HG03039 (cell line): ENCODE data around the gene IGBP1.
"Not testable (repeated sequence)": the region's sequence is repeated elsewhere in the genome, so short reads cannot be mapped to it uniquely, and the experiment has no call there.

Experiments
- ATAC-seq: cut with Tn5 transposase; IDR thresholded peaks from one replicate; pipeline ENCODE4 v1.9.1; 2021; ENCODE audit warnings: mild to moderate bottlenecking, moderate library complexity; ENCODE audit not compliant: unreplicated experiment

IGBP1 gene

DNA sequence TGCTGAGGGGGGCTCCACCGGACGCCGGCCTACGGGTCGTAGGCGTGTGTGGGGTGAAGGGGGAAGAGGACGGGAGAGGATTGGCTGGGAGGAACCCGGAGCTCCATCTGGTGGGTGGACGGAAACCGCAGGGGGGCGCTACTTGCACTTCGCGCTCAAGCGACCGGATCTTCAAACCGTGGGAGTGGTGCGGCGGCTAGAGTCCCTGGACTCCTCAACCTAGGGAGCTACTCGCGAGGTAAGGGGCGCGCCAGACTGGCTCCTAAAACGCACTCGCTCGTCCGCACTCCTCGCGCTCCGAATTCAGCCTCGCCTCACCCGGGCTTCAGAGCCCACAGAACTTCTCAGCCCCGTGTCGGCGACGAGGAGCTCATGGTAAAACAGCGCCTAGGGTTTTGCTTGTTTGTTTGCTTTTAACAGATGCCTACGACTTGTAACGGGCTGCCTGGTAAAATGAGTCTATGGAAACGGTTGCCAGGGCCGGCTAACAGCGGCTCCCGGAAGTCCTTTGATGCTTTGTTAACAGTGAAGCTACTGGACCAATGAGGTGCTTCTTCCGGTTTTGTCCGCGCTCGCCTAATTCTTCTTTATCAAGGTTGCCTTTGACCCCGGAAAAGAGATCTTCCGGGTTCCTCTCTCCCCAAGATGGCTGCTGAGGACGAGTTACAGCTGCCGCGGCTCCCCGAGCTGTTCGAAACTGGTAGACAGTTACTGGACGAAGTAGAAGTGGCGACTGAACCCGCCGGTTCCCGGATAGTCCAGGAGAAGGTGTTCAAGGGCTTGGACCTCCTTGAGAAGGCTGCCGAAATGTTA, at the start of gene IGBP1:
IGBP1 (plus strand) TSS at position 145 of the 813 bp plus-strand sequence; CDS start at position 646, 501 bp downstream.
- ATAC-seq = peak; percentile 82

- ATAC-seq = no peak
These were observed 48.5 kb upstream of the IGBP1 start for GRCh38 chrX:70084592-70085240.

GRCh38 chrX:70087857-70088630, 45.2 kb upstream of the IGBP1 start:
- no peak for ATAC-seq

GRCh38 chrX:70088751-70089150, 44.5 kb upstream of the IGBP1 start:
- ATAC-seq = no peak

DNA sequence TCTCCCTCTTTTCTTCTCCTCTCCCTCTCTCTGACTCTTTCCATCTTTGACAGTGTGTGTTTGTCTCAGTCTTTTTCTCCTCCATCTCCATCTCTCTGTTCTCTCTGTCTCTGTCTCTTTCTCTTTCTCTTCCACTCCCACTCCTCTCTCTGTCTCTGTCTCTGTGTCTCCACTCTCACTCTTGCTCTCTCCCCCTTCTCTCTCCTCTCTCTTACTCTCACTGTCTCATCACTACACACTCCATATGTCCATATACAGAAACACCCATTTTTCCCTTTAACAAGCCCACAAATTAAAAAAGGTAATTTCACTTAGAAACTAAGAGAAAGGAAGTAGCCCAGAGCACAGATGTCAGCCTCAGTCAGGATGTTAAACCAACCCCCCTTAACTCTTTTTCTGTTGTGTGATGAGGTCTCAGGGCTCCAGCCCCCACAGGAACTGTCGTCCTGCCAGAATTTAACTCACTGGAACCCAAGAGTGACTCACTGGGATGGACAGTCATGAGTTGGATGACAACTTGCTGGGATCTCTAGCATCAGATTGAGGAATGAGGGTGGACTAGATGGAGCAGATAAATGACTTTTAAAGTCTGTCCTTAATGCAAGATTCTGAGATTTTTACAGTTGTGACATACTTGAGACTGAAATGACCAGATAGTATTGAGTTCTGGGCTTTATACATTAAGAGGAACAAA, 43.5 kb upstream of the IGBP1 start:
- ATAC-seq = no peak

DNA sequence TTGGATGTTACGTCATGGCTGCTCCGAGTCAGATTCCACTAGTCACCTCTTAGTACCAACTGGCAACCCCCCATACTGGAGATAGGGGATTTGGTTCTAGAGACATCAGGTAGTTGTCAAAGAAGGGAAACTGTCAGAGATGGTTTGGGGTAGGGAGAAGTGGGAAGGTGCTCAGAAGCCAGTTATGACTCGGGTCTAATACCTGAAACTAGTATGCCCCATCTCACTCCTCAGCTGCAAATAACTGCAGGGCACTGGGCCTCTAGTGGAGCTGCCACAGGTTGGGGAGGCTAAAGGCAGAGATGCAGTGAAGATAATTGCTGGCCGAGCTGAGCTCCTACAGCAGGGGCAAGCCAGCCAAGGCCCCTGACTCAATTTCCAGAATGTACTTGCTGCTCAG, 41.0 kb upstream of the IGBP1 start:
- no peak for ATAC-seq

GRCh38 chrX:70096052-70096451, 37.2 kb upstream of the IGBP1 start:
- ATAC-seq = no peak

DNA sequence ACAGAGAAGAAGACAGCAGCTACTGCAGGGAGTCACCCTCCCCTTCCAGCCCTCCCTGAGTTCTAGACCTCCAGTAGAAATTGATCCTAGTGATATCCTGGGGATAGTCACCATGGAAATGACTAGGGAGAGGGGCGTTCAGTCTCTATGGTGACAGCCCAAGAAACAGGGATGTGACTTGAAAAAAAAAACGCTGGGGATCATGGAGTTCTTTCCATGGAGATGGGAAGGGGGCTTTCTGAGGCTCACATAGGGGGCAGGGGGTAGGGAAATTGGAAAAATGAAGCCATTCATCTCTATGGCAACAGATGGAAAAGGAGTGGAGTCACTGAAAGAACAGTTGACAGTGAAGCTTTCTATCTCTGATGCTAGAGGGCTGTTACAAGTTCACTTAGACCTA, 28.0 kb upstream of the IGBP1 start:
- no peak for ATAC-seq

DNA sequence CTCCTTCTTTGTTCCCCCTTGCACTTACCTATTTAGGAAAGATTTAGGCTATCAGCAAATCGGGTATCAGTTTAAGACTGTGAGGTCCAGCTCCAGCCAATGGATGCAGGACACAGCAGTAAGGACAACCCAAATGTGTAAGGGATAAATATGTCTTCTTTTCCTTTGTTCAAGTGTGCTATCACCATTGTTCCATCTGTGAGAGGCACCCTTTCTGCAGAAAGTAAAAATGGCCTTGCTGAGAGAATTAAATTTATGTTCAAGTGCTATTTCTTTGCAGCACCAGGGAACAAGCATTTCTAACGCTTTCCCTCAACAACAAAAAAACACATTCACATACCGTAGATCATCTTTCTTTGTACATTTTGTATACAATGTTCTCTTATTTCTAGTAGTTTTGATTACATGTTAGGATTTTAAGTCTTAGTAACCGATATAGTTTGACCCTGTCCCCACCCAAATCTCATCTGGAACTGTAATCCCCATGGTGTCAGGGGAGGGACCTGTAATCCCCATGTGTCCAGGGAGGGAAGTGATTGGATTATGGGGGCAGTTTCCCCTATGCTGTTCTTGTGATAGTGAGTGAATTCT, 21.7 kb upstream of the IGBP1 start:
- not testable (repeated sequence) for ATAC-seq

GRCh38 chrX:70117738-70118137, 15.5 kb upstream of the IGBP1 start:
- no peak for ATAC-seq

- ATAC-seq = not testable (repeated sequence)
These were observed 10.2 kb upstream of the IGBP1 start for GRCh38 chrX:70123014-70123413.

DNA sequence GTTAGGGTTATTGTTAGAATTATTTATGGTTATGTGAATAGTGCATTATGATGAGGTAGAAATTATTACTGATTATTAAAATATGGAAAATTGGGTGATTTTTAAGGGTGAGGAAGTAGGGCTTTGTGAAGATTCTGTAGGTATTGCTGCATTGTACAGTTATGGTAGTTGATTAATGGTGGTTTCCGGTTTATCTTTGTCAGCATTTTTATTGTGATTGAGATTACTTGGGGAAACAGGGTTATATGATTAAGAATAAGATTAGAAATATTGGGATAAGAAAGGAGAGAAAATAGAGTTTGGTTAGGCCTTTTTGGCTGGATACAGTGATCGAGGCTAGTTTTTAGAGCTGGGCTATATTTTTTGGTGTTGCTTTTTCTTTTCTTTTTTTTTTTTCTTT, 8.6 kb upstream of the IGBP1 start:
- no peak for ATAC-seq

DNA sequence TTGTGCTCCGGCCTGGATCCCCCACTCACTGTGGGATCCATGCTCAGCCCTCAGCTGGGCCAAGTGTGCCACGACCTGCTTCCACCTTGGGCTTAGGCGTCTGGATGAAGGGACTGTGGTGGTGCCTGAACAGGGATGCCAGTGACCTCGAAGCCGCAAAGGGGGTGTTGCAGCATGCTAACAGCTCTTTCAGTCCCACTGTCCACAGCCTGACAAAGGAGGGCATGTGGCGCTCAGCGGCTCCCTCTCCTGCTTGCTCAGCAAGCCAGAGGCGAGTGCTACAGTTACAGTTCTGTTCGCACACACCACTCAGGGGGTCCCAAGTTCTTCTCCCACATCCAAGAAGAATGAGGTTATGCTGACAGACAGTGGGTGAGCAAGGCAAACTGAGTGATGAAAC, 5.2 kb upstream of the IGBP1 start:
- ATAC-seq = no peak

- no peak for ATAC-seq
These were observed 3.4 kb upstream of the IGBP1 start for GRCh38 chrX:70129816-70130215.

GRCh38 chrX:70132224-70132623, 1.0 kb upstream of the IGBP1 start:
- ATAC-seq = no peak

- no peak for ATAC-seq
These were observed 357 bp upstream of the IGBP1 start for GRCh38 chrX:70132877-70133302.

DNA sequence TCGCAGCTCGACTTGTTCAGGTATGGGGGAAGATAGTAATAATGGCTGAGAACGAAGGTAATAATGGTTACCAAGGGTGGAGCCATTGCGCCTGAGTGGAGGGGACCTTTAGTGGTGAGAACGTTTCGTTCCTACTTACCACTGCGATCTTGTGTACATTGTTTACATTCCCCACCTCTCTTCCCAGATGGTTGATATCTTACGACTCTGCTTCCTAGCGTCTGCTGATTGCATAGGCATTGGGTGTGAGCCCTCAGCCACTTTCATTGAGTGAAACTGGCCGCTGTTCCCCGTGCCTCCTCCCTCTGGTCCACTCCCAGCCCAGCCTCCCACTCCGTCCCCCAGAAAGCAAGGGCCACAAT, 850 bp downstream of the IGBP1 start:
- ATAC-seq = peak; percentile 25

DNA sequence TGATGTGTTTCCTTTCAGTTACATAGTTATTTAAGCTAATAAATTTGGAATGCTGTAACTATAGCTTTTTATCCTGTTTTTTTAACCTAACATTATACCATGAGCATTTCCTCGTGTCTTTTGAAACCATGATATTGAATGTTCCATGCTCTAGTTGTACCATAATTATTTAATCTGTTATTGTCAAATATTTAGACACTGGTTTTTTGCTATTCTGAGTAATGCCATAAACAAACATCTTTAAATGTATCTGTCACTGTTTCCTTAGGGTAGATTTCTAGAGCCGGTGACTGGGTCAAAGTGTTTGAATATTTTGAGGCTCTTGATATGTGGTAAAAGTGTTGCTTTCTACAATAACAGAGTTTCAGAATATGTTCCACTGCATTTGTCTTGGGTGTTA, 5.4 kb downstream of the IGBP1 start:
- ATAC-seq = no peak

DNA sequence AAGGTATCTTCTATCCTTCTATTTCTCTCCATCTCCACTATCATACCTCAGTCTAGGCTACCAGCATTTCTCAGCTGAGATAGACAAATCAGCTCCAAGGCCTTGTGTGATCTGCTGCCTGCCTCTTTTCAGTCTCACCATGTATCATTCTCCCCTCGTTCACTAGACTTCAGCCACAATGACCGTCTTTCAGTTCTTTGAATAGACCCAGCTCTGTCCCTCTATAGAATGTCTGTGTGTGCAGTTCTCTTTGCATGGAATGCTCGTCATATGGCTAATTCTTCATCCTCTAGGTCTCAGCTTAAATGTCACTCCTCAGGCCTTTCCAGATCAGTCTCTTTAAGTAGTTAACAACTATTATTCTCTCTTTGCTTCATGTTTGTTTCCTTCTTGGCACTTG, 6.5 kb downstream of the IGBP1 start:
- no peak for ATAC-seq

DNA sequence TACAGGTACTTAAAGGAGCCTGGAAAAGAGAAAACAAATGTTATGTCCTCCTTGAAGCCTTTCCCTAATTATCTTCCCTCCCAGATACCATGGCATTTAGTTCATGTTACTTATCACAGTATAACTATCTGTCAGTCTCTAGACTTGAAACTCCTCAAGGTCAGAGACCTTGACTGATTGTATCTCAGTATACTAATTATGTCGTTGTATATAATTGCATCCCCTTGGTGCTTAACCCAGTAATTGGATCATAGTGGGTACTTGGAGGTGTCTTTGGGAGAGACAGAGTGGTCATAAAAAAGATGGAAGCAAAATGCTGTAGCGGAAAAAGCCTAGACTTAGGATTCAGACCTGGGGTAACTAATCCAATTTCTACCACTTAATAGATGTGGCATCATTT, 8.1 kb downstream of the IGBP1 start:
- no peak for ATAC-seq
